Adipocyte (in vitro differentiated cells): ENCODE results near the gene CTSW.

Source experiments
- DNase-seq: peaks from one replicate; pipeline ENCODE4 v3.0.0-alpha.2; 2015; ENCODE audit warnings: low read depth
- H3K27me3 ChIP-seq: replicated peaks from 2 replicates; pipeline ENCODE4 v1.7.0; 2013; ENCODE audit warnings: mild to moderate bottlenecking, low read length, moderate library complexity; ENCODE audit not compliant: control insufficient read depth, insufficient read depth
- H3K36me3 ChIP-seq: 2 replicates; pipeline ENCODE4 v1.7.0; 2013; ENCODE audit warnings: low read length, mild to moderate bottlenecking, moderate library complexity; ENCODE audit not compliant: control insufficient read depth, insufficient read depth, severe bottlenecking
- H3K4me1 ChIP-seq: 2 replicates; pipeline ENCODE4 v1.7.0; 2013; ENCODE audit warnings: mild to moderate bottlenecking, low read length, moderate library complexity; ENCODE audit not compliant: control insufficient read depth, insufficient read depth
- H3K4me3 ChIP-seq: 2 replicates; pipeline ENCODE4 v1.7.0; 2013; ENCODE audit warnings: mild to moderate bottlenecking, low read length, moderate library complexity
- H3K9ac ChIP-seq: 2 replicates; pipeline ENCODE4 v1.7.0; 2013; ENCODE audit warnings: mild to moderate bottlenecking, low read length, moderate library complexity
- H3K9me3 ChIP-seq: 2 replicates; pipeline ENCODE4 v1.7.0; 2013; ENCODE audit warnings: mild to moderate bottlenecking, low read length, moderate library complexity; ENCODE audit not compliant: control insufficient read depth

Gene CTSW

DNA sequence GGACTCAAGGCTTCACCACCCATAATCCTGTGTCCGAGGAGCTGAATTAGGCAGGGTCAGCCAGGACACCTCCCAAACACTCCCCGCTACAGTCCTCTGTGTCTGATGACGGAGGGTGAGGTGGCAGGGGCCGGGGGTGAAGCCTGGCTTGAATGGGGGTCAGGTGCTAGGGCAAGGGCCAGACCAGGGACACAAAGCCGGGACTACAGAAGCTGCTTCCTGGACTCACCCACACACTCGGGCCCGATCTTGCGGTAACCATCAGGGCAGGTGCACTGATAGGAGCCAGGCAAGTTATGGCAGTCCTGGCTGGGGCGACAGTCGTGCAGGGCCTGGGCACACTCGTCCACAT is 9.4 kb upstream of the CTSW start:
- Histone ChIP-seq H3K9ac (peak overlapping the region; percentile 95), H3K4me1 (peaks cover 21% of the 10 kb centered on the region), H3K36me3 (peaks cover 47% of the 10 kb centered on the region), H3K27me3 (no peaks in the 10 kb centered on the region), H3K4me3 (no peak overlapping the region), H3K9me3 (no peaks in the 10 kb centered on the region)
- no peak for DNase-seq

DNA sequence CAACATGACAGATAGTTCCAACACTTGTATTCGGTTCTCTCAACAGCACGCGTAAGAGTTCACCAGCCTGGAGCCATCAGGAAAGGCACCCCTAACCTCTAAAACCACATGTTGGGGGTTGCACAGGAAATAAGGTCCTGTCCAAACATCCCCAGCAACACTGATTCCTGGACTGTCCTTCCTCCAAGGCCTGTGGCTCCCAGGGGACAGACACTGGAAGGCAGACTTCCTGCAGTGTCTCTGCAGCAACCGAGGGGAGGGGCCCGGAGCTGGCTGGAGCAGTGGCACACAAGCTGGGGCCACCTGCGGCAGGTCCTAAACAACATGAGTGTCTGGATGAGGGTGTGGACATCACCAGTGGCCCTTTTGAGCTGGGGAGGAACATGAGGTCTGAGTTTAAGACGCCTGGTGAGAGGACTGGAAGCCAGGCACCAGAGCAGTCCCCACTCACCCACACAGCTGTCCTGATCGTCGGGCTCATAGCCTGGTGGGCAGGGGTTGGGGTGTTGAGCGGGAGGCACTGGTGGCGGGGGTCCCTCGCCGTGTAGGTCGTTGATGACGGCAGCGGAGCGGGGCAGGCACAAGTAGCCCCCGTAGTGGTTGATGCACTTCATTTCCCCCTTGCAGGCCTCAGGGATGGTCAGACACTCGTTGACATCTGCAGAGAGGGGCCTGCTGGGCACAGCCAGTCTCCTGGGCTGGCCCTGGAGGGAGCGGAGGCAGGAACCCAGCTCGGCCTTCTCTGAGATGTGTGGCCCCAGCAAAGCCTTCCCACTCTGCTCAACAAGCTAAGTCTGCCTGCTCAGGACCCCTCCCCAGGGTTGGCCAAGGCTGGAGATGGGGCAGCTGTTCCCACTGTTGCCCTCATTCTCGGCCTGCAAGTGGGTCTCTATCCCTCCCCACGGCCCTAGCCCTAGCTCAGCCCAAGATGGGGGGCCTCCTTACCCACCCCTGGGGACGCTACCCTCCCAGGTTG is 8.6 kb upstream of the CTSW start:
- H3K9ac ChIP-seq: peak overlapping the region; percentile 95
- peaks cover 21% of the 10 kb centered on the region for H3K4me1 ChIP-seq
- peaks cover 39% of the 10 kb centered on the region for H3K36me3 ChIP-seq
- H3K9me3 ChIP-seq: no peaks in the 10 kb centered on the region
- no peaks in the 10 kb centered on the region for H3K27me3 ChIP-seq
- no peak for DNase-seq
- H3K4me3 ChIP-seq: peak overlapping the region; percentile 86

DNA sequence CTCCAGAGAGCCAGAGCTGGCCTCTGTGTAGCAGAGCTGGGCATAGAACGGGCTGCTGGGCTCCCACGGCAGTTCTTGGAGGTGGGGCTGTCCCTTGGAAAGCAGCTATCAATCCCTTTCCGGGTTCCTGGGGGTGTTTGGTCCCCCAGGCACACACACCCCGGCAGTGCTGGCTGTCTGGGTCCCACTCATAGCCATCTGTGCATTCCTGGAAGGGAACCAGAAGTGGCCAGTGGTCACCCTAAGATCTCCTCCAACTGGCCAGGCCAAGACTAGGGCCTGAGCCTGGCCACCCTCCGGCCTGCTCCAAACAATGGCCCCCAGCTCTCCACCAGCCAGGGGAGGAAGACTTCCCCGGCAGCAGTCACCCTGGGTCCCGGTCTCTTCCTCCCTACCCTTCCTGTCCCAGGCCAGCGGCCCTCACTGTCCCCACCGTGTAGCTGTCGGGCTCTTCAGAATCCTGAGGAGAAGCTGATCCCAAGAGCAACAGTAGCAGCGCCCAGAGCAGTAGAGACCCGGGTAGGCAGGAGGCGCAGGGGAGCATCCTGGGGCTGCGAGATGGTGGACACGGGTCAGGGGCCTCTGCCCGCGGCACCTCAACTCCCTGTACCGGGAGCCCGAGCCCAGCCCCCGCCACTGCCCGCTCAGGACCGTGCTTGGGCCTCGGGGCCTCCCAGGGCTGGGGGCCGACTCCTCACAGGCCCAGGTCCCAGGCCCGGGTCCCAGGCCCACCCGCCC is 7.7 kb upstream of the CTSW start:
- Histone ChIP-seq H3K4me3 (peak overlapping the region; percentile 86), H3K9me3 (no peaks in the 10 kb centered on the region), H3K36me3 (peaks cover 30% of the 10 kb centered on the region), H3K4me1 (peaks cover 21% of the 10 kb centered on the region), H3K9ac (peak overlapping the region; percentile 95), H3K27me3 (no peaks in the 10 kb centered on the region)
- DNase-seq: peak; percentile 61

DNA sequence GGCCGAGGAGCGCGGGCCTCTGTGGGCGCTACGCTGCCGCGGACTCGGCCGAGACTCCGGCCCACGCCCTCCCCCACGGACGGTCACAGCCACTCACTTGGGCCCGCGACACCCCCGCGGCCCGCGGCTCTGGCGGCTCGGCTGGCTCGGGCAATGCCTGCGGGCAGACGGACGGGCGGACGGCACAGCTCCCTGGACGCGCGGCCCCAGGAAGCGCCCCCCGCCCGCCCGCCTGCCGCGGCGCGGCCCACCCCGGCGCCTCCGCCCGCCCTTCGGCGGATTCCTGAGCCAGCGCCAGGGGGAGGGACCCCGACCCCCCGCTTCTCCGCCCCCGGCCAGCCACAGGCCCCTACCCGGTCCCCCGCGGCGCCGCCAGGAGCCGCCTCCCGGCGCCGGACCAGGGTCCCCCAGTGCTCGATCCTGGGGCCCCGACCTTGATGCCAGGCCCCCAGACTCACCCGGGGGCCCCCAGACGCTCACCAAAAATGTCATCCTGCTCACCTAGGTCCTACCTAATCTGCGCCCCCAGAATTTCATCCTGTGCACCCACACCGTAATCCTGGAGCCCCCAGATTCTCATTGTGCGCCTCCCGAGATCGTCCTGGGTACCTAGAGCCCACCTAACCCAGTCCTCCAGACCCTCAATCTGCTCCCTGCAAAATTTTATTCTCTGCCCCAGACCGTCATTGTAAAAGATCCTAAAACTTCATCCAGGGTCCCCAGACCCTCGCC is 6.9 kb upstream of the CTSW start, which contains the start of gene EFEMP2:
Gene EFEMP2, minus strand, starts transcription at position 215 of the 732 bp plus-strand sequence. CDS start 446 bp downstream, outside the sequence.
- peaks cover 24% of the 10 kb centered on the region for H3K36me3 ChIP-seq
- H3K27me3 ChIP-seq: no peaks in the 10 kb centered on the region
- H3K4me3 ChIP-seq: peak within 1 kb of the TSS; percentile 89
- DNase-seq: peak; percentile 78
- H3K9ac ChIP-seq: peak within 1 kb of the TSS; percentile 95
- H3K4me1 ChIP-seq: peaks cover 21% of the 10 kb centered on the region
- no peaks in the 10 kb centered on the region for H3K9me3 ChIP-seq

DNA sequence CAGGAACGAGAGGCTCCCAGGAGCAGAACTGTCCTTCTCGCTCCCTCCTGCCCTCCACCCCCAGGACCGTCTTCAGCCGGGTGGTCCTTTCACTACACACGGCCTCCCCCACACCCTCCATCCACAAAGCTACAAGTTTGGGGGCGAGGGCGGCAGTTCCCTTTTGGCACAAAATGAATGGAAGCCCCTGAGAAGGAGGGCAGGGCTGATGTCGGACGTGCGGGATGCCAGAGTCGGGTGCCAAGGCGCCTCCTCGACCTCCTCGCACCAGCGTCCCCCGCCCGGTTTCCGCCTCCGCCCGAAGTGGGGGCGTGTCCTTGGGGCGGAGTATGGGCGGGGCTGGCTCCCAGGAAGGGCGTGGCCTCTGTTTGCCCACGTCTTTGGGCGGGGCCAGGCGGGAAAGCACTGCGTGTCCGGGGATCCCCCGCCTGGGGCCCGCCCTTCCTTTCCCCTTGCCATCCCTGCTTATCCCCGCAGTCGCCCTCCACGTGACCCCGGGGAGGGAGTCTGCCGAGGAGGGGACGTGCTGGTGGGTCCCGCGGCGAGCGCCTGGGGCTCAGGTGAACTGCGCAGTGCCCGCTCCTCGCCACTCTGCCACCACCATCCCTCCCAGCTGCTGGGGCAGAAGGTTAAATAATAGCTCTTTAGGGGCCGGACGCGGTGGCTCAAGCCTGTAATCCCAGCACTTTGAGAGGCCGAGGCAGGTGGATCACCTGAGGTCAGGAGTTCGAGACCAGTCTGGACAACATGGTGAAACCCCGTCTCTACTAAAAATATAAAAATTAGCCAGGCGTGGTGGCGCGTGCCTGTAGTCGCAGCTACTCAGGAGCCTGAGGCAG is 6.1 kb upstream of the CTSW start:
- H3K4me3 ChIP-seq: peak overlapping the region; percentile 89
- H3K36me3 ChIP-seq: peaks cover 16% of the 10 kb centered on the region
- H3K27me3 ChIP-seq: no peaks in the 10 kb centered on the region
- DNase-seq: peak; percentile 99
- H3K9me3 ChIP-seq: no peaks in the 10 kb centered on the region
- peak overlapping the region; percentile 95 for H3K9ac ChIP-seq
- H3K4me1 ChIP-seq: peaks cover 21% of the 10 kb centered on the region

DNA sequence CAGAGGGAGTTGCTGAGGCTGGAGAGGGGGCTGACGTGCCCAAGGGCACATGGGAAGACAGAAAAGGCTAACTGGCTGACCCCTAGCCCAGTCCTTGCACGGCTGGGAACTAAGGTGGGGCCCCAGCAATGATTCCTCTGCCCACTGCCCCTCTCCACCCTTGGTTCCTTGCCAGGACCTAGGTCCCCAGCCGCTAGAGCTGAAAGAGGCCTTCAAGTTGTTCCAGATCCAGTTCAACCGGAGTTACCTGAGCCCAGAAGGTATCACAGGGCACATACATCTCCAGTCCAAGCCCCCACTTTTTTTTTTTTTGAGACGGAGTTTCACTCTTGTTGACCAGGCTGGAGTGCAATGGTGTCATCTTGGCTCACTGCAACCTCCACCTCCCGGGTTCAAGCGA is 390 bp downstream of the CTSW start:
- Histone ChIP-seq H3K9me3 (no peaks in the 10 kb centered on the region), H3K27me3 (no peaks in the 10 kb centered on the region)

DNA sequence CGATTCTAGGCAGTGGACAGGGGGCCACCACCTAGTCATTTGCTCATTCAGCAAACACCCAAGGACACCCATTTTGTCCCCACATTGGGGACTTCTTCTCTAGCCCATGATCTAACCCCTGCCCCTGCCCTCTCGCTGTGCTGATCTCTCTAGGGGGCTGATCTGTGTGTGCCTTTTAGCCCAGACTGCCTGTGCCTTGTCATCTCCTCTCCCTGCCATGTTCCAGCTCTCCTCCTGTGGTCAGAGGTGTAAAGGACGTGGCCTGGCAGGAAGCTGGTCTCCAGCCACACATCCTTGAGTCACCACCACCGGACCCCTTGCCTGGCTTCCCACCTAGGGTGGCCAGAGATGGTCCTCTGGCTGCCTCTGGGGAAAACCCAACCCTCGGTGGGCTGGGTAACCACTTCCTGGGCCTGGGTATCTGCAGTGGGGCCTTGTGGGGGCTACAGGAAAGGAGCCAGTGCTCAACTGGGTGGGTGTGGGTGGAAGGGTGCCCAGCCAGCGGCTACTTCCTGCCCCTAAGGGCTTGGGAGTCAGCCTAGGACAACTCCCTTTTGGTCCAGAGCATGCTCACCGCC is 1.3 kb downstream of the CTSW start:
- no peak for DNase-seq
- H3K9ac ChIP-seq: no peak overlapping the region
- H3K4me1 ChIP-seq: no peaks in the 10 kb centered on the region
- peaks cover 34% of the 10 kb centered on the region for H3K36me3 ChIP-seq
- no peaks in the 10 kb centered on the region for H3K9me3 ChIP-seq
- H3K4me3 ChIP-seq: no peak overlapping the region
- no peaks in the 10 kb centered on the region for H3K27me3 ChIP-seq

More for the DNA sequence above, 390 bp downstream of the CTSW start:
- Histone ChIP-seq H3K9ac (no peak overlapping the region), H3K4me3 (no peak overlapping the region), H3K36me3 (peaks cover 26% of the 10 kb centered on the region), H3K4me1 (no peaks in the 10 kb centered on the region)
- DNase-seq: no peak

DNA sequence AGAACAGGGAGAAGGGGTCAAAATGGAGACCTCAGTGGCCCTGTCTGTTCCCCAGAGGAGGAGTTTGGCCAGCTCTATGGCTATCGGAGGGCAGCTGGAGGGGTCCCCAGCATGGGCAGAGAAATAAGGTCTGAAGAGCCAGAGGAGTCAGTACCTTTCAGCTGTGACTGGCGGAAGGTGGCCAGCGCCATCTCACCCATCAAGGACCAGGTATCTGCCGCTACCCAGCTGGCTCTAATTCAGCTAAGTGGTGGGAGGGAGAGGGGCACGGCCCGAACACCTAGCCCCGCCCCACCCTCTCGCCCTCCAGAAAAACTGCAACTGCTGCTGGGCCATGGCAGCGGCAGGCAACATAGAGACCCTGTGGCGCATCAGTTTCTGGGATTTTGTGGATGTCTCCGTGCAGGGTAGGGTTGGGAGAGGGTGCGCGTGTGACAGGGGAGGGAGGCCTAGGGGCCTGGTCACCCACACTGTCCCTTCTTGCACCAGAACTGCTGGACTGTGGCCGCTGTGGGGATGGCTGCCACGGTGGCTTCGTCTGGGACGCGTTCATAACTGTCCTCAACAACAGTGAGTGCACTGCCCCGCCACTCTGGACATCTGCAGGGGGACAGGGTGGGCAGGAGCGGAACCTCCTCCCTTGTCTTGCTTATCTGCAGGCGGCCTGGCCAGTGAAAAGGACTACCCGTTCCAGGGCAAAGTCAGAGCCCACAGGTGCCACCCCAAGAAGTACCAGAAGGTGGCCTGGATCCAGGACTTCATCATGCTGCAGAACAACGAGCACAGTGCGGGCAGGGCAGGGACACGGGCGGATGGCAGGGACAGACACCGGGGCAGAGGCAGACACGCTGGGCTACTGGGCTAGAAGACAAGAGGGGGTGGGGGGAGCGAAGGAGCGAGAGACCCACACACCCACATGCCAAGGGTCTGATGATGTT is 2.8 kb downstream of the CTSW start:
- Histone ChIP-seq H3K4me3 (no peak overlapping the region), H3K9ac (no peak overlapping the region), H3K36me3 (peaks cover 45% of the 10 kb centered on the region), H3K4me1 (peaks cover 11% of the 10 kb centered on the region), H3K27me3 (no peaks in the 10 kb centered on the region), H3K9me3 (no peaks in the 10 kb centered on the region)
- DNase-seq: no peak

DNA sequence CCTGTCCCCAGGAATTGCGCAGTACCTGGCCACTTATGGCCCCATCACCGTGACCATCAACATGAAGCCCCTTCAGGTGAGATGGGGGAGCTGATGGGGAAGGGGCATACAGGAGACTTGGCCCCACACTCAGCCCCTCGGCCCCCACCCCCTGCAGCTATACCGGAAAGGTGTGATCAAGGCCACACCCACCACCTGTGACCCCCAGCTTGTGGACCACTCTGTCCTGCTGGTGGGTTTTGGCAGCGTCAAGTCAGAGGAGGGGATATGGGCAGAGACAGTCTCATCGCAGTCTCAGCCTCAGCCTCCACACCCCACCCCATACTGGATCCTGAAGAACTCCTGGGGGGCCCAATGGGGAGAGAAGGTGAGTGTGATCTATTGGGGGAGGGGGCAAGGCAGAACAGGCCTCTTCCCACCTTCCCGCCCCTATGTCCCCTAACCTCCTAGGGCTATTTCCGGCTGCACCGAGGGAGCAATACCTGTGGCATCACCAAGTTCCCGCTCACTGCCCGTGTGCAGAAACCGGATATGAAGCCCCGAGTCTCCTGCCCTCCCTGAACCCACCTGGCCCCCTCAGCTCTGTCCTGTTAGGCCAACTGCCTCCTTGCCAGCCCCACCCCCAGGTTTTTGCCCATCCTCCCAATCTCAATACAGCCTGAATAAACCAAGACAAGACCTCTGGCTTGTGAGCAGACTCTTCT is 3.6 kb downstream of the CTSW start:
- no peak for DNase-seq
- Histone ChIP-seq H3K4me1 (peaks cover 16% of the 10 kb centered on the region), H3K9me3 (no peaks in the 10 kb centered on the region), H3K36me3 (peaks cover 45% of the 10 kb centered on the region), H3K27me3 (no peaks in the 10 kb centered on the region), H3K4me3 (no peak overlapping the region), H3K9ac (no peak overlapping the region)
